Upper lobe of right lung (tissue), 1 donor: ENCODE measurements around the gene HMGCR. TPM values are rescaled to one million over a fixed set of nuclear protein-coding genes. Genes with fewer than 3 reads are reported as not detected.

Source experiments
- ATAC-seq: fragments of 200-7000 bp; cut with Tn5 transposase; one replicate; pipeline ENCODE4 v1.9.1; 2020; ENCODE audit warnings: mild to moderate bottlenecking, moderate library complexity
- DNase-seq: peaks from one replicate; pipeline ENCODE4 v3.0.0-alpha.2; 2020
- H3K27ac ChIP-seq: fragments of 200-600 bp; one replicate; pipeline ENCODE4 v1.8.0; 2022
- H3K27me3 ChIP-seq: fragments of 200-600 bp; one replicate; pipeline ENCODE4 v1.8.0; 2022; ENCODE audit warnings: mild to moderate bottlenecking
- H3K36me3 ChIP-seq: fragments of 200-600 bp; one replicate; pipeline ENCODE4 v1.8.0; 2022
- H3K4me1 ChIP-seq: fragments of 200-600 bp; one replicate; pipeline ENCODE4 v1.8.0; 2022
- H3K4me3 ChIP-seq: fragments of 200-600 bp; one replicate; pipeline ENCODE4 v1.8.0; 2022; ENCODE audit warnings: mild to moderate bottlenecking
- H3K9me3 ChIP-seq: fragments of 200-600 bp; one replicate; pipeline ENCODE4 v1.8.0; 2022
- intact Hi-C: fragments of 100-400 bp; cut with DNase I; formaldehyde crosslinking; loops from one replicate; pipeline ENCODE4 v1.11.0; 2022
- total RNA-seq: library from RNA; stranded (reverse); fragmentation: NEBNext Ultra II Directional; extraction: Animal tissue kit (Norgen Biotek cat#: 25700); gene quantifications from one replicate; pipeline ENCODE4 v1.2.1, GENCODE V29; 2021
- TF ChIP-seq, protein P1 (sequence below): fragments of 200-600 bp; IDR thresholded peaks from one replicate; pipeline ENCODE4 v1.8.0; 2022; ENCODE audit warnings: antibody characterized with exemption
- donor health status: DM: no; HTN: yes; CAD: no; lungs with severe emphysema.

HMGCR gene
- total RNA-seq, 1 donor from 2014 or later = 96.5 TPM

GRCh38 chr5:75335952-75336614 lies 937 bp upstream of the HMGCR start:
- DNase-seq = no peak
- H3K9me3 ChIP-seq = no peaks in the 10 kb centered on the region
- peak overlapping the region; percentile 70 for H3K4me3 ChIP-seq
- H3K27ac ChIP-seq = peak overlapping the region; percentile 89
- intact Hi-C loops = no loop called here
- no peaks in the 10 kb centered on the region for H3K36me3 ChIP-seq
- peaks cover 6% of the 10 kb centered on the region for H3K4me1 ChIP-seq
- no peaks in the 10 kb centered on the region for H3K27me3 ChIP-seq
- TF ChIP-seq, protein P1, sequence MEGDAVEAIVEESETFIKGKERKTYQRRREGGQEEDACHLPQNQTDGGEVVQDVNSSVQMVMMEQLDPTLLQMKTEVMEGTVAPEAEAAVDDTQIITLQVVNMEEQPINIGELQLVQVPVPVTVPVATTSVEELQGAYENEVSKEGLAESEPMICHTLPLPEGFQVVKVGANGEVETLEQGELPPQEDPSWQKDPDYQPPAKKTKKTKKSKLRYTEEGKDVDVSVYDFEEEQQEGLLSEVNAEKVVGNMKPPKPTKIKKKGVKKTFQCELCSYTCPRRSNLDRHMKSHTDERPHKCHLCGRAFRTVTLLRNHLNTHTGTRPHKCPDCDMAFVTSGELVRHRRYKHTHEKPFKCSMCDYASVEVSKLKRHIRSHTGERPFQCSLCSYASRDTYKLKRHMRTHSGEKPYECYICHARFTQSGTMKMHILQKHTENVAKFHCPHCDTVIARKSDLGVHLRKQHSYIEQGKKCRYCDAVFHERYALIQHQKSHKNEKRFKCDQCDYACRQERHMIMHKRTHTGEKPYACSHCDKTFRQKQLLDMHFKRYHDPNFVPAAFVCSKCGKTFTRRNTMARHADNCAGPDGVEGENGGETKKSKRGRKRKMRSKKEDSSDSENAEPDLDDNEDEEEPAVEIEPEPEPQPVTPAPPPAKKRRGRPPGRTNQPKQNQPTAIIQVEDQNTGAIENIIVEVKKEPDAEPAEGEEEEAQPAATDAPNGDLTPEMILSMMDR = peak; percentile 24
- ATAC-seq = peak; percentile 62

GRCh38 chr5:75337366-75338021 lies 474 bp downstream of the HMGCR start:
- Histone ChIP-seq H3K9me3 (no peaks in the 10 kb centered on the region), H3K27me3 (no peaks in the 10 kb centered on the region), H3K36me3 (no peaks in the 10 kb centered on the region), H3K4me3 (peak overlapping the region; percentile 70), H3K4me1 (peaks cover 6% of the 10 kb centered on the region), H3K27ac (peak overlapping the region; percentile 89)
- TF ChIP-seq, protein P1 = no peak
- ATAC-seq = peak; percentile 1
- intact Hi-C loops = no loop called here
- DNase-seq = peak; percentile 80

- no peak for DNase-seq
- intact Hi-C loops = no loop called here
- H3K27ac ChIP-seq = no peak overlapping the region
Observed at GRCh38 chr5:75338408-75338807, 1.4 kb downstream of the HMGCR start.

GRCh38 chr5:75340714-75341478 lies 3.9 kb downstream of the HMGCR start:
- H3K36me3 ChIP-seq = peaks cover 28% of the 10 kb centered on the region
- ATAC-seq = no peak
- no peak overlapping the region for H3K27ac ChIP-seq
- no peak overlapping the region for H3K4me3 ChIP-seq
- H3K4me1 ChIP-seq = peaks cover 3% of the 10 kb centered on the region
- no peaks in the 10 kb centered on the region for H3K9me3 ChIP-seq
- H3K27me3 ChIP-seq = no peaks in the 10 kb centered on the region
- intact Hi-C loops = no loop called here
- DNase-seq = no peak
- TF ChIP-seq, protein P1 = no peak

More at GRCh38 chr5:75338408-75338807, 1.4 kb downstream of the HMGCR start:
- ATAC-seq = no peak
- Histone ChIP-seq H3K4me3 (peak overlapping the region; percentile 70), H3K4me1 (peaks cover 6% of the 10 kb centered on the region), H3K36me3 (peaks cover 5% of the 10 kb centered on the region), H3K27me3 (no peaks in the 10 kb centered on the region), H3K9me3 (no peaks in the 10 kb centered on the region)
- TF ChIP-seq, protein P1 = no peak

- ATAC-seq (no peak), DNase-seq (no peak)
- H3K9me3 ChIP-seq = no peaks in the 10 kb centered on the region
- TF ChIP-seq, protein P1 = no peak
- H3K27me3 ChIP-seq = no peaks in the 10 kb centered on the region
- intact Hi-C loops = no loop called here
- no peak overlapping the region for H3K4me3 ChIP-seq
- peaks cover 38% of the 10 kb centered on the region for H3K36me3 ChIP-seq
- no peak overlapping the region for H3K27ac ChIP-seq
- H3K4me1 ChIP-seq = no peaks in the 10 kb centered on the region
Observed at GRCh38 chr5:75341934-75342333, 4.9 kb downstream of the HMGCR start.
